ENCODE data around the gene RHPN2.

DNA sequence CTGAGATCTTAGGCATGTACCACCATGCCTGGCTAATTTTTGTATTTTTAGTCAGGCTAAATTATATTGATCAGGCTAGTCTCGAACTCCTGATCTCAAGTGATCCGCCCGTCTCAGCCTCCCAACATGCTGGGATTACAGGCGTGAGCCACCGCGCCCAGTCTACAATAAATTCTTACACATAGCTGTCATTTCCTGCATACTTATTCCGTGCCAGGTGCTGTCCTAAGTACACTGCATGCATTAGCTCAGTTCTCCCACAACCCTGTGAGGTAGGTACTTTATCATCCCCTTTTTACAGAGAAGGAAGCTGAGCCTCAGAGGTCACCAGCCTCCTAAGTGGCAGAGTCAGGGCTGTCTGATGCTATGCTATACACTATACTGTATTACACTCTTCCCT, 7.2 kb upstream of the RHPN2 start:
- TF ChIP-seq, protein P1, sequence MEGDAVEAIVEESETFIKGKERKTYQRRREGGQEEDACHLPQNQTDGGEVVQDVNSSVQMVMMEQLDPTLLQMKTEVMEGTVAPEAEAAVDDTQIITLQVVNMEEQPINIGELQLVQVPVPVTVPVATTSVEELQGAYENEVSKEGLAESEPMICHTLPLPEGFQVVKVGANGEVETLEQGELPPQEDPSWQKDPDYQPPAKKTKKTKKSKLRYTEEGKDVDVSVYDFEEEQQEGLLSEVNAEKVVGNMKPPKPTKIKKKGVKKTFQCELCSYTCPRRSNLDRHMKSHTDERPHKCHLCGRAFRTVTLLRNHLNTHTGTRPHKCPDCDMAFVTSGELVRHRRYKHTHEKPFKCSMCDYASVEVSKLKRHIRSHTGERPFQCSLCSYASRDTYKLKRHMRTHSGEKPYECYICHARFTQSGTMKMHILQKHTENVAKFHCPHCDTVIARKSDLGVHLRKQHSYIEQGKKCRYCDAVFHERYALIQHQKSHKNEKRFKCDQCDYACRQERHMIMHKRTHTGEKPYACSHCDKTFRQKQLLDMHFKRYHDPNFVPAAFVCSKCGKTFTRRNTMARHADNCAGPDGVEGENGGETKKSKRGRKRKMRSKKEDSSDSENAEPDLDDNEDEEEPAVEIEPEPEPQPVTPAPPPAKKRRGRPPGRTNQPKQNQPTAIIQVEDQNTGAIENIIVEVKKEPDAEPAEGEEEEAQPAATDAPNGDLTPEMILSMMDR (IDR thresholded peaks at IDR 0.05; ENCODE audit: insufficient read depth, low read length, poor library complexity, severe bottlenecking): no peak
- no peak for TF ChIP-seq EZH2phosphoT487 (conservative IDR thresholded peaks at IDR 0.05; ENCODE audit: low read length)
